Keratinocyte (primary cell): Measurements from ENCODE around the gene SPPL3.

ENCODE experiments used
- CTCF ChIP-seq, 3 experiments: IDR thresholded peaks in 1 of 3; conservative IDR thresholded peaks in 1 of 3; optimal IDR thresholded peaks in 1 of 3; 2 replicates in 2 of 3; 3 replicates in 1 of 3; pipeline versions ENCODE3 to v1.5.1; 2011; ENCODE audit warnings: low read length in 3 of 3, mild to moderate bottlenecking in 3 of 3, moderate library complexity in 2 of 3, control low read depth in 1 of 3, inconsistent platforms in 1 of 3; ENCODE audit not compliant: insufficient read depth in 2 of 3; ENCODE audit errors: extremely low read depth in 1 of 3
- EZH2 ChIP-seq: IDR thresholded peaks from one replicate; pipeline ENCODE4 v1.6.1; 2012; ENCODE audit warnings: inconsistent platforms, mild to moderate bottlenecking, low read length, moderate library complexity

GRCh38 chr12:120905856-120906384, 1.8 kb upstream of the SPPL3 start:
- TF ChIP-seq EZH2 = no peak
- TF ChIP-seq CTCF (optimal IDR thresholded peaks at IDR 0.05 in 1 of 3, IDR thresholded peaks at IDR 0.05 in 1 of 3, conservative IDR thresholded peaks at IDR 0.05 in 1 of 3; ENCODE audit: extremely low read depth in 1 of 3, insufficient read depth in 2 of 3, low read length in 3 of 3) = no peak
